Stimulated activated CD8-positive, alpha-beta memory T cell treated with anti-CD3 and anti-CD28 coated beads, Interleukin-7, amount 100 ng/mL, for 48 hours (primary cell): ENCODE results near the gene PKNOX1.
"Not testable (repeated sequence)": the region's sequence is repeated elsewhere in the genome, so short reads cannot be mapped to it uniquely, and the experiment has no call there.

Experiments
- DNase-seq, 2 donors: peaks; one replicate each; pipeline ENCODE4 v3.0.0-alpha.2; 2020; ENCODE audit warnings: low read depth in 1 of 2; ENCODE audit errors: extremely low read depth in 1 of 2

The PKNOX1 gene

GRCh38 chr21:42981862-42982261, 7.5 kb downstream of the PKNOX1 start:
- DNase-seq, result no peak

GRCh38 chr21:42983103-42983502, 8.7 kb downstream of the PKNOX1 start:
- no peak for DNase-seq

- DNase-seq, result no peak
These were observed 9.5 kb downstream of the PKNOX1 start for GRCh38 chr21:42983869-42984268.

GRCh38 chr21:42986125-42986783, 11.9 kb downstream of the PKNOX1 start:
- no peak for DNase-seq

DNA sequence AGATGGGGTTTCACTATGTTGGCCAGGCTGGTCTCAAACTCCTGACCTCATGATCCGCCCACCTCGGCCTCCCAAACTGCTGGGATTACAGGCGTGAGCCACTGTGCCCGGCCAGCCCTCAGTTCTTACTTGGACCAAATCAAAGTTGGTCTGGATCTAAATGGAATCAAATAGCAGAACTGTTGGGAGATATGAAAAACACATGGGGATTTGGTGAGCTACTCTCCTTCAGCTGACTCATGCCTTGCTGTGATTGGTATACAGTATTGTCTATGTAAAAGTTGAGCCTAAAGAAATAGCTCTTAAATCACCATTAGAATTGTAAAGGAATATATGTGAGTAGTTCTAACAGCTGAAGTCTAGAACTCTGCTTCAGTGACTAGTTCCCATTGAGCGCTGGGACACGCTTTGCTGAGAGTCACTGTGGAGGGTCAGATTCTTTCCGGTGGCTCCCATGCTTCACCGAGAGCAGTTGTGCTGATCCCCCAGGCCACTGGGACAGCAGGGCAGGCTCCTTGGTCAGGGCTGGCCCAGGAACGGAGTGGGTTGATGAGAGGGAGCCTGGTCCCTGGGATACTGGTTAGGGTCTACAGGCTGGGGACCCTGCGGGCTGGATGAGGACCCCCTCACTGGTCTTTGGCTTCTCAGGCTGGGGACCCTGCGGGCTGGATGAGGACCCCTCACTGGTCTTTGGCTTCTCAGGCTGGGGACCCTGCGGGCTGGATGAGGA, 14.0 kb downstream of the PKNOX1 start:
- DNase-seq, result no peak

DNA sequence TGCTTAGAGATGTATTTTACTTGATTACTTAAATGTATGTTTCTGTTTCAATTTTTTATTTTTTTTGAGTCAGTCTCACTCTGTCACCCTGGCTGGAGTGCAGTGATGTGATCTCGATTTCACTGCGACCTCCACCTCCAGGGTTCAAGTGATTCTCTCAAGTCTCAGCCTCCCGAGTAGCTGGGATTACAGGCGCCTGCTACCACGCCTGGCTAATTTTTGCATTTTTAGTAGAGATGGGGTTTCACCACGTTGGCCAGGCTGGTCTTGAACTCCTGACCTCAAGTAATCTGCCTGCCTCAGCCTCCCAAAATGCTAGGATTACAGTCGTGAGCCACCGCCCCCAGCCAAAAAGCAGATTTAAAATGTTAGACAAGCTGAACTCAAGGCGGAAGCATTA, 15.0 kb downstream of the PKNOX1 start:
- not testable (repeated sequence) for DNase-seq

GRCh38 chr21:42989816-42990650, 15.7 kb downstream of the PKNOX1 start:
- DNase-seq, result no peak

GRCh38 chr21:42991992-42992740, 17.8 kb downstream of the PKNOX1 start:
- no peak for DNase-seq

DNA sequence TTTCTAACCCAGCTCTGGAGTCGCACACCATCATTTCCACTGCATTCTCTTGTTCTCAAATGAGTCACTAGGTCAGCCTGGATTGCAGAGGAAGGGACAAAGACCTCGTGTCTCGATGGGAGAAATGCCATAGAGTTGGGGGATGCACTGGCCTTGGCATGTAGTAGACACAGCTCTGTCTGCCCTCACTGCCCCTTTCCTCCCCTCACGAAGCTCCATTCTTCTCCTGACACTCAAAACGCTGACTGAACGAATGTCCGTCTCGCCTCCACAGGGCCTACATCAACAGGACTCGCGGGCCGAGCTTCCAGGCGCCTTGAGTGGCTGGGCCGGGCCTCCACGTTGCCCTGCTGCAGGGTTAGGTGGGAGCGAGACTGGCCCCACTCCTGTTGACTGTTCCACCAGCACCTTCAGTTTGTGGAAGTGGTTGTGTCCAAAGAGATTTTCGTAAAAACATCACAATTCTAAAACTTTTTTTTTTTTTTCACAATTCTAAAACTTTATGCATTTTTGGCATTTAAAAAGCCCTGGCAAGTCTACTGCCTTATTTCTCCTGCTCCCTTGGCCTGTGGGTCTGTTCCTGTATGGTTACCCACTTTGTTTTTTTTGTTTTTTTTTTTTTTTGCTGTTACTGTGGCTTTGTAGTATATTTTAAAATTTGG, 18.8 kb downstream of the PKNOX1 start:
- DNase-seq, result no peak

GRCh38 chr21:42997053-42997452, 22.7 kb downstream of the PKNOX1 start:
- DNase-seq, result no peak

- not testable (repeated sequence) for DNase-seq
These were observed 23.6 kb downstream of the PKNOX1 start for GRCh38 chr21:42997983-42998382.

DNA sequence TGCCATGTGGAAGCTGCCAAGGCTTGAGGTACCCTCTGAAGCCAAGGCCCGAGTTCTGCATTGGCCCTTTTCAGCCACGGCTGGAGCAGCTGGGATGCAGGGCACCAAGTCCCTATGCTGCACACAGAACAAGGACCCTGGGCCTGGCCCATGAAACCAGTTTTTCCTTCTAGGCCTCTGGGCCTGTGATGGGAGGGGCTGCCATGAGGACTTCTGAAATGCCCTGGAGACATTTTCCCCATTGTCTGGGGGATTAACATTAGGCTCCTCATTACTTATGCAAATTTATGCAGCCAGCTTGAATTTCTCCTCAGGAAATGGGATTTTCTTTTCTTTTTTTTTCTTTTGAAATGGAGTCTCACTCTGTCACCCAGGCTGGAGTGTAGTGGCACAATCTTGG, 24.8 kb downstream of the PKNOX1 start:
- DNase-seq, result not testable (repeated sequence)

GRCh38 chr21:43000041-43000440, 25.7 kb downstream of the PKNOX1 start:
- not testable (repeated sequence) for DNase-seq

DNA sequence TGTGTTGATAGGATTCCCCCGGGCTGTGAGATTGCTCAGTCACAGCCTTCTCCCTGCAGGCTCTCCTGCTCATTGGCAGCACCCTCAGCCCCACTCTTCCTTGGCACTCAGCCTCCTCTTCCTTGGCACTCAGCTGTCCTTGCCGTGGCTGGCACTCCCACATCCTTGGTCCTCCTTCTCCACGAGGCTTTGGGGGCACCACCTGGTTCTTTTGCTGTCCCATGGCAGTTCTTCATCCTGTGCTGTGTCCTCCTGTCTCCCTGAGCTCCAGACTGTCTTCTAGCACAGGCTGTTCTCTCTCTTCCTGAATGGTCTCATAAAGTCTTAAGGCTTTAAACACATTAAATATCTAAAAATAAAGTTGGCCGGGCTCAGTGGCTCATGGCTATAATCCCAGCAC, 27.0 kb downstream of the PKNOX1 start:
- no peak for DNase-seq

GRCh38 chr21:43004926-43005325, 30.6 kb downstream of the PKNOX1 start:
- DNase-seq, result no peak

GRCh38 chr21:43005635-43006034, 31.3 kb downstream of the PKNOX1 start:
- no peak for DNase-seq

DNA sequence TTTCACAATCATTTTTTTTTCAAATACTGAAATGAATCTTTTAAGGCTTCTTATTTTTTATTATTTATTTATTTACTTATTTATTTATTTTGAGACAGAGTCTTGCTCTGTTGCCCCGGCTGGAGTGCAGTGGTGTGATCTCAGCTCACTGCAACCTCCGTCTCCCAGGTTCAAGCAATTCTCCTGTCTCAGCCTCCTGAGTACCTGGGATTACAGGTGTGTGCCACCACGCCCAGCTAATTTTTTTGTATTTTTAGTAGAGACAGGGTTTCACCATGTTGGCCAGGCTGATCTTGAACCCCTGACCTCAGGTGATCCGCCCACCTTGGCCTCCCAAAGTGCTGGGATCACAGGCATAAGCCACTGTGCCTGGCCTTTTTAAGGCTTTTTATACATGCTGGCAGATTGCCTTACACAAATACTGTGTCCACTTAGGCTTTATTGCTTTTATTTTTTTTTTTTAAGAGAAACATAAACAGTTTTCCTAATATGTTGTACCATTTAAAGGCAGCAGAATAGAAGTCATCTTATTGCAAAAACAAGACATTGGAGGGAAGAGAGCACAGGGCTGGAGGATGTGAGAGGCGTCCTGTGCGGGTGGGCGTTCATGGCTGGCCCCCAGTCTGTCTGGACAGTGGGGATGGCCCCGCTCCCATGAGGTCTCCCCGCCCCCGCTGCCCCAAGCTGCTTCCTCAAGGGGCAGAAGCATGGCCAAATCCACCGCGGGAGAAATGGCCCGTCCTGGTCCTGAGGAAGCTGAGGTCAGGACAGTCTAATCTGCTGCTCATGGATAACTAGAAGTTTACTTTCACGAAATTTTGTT, 31.9 kb downstream of the PKNOX1 start:
- not testable (repeated sequence) for DNase-seq

DNA sequence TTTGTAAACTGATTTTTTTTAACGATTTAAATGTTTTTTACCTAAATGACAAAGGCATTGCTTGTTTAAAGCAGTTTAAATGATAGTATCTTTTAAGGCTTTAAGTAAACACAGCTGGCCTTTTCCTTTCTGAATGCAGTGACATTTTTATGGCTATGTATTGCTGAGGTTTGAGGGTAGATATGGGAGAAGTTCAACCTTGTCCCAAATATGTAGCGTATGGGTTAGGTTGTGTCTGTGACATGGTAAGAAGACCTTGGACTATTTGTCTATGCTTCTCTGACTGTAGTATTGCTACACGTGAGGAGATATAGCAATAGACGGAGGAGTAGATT, 32.5 kb downstream of the PKNOX1 start:
- DNase-seq, result no peak

- DNase-seq, result no peak
These were observed 38.2 kb downstream of the PKNOX1 start for GRCh38 chr21:43012596-43012995.
